ENCODE measurements around the gene DNAAF5.

DNA sequence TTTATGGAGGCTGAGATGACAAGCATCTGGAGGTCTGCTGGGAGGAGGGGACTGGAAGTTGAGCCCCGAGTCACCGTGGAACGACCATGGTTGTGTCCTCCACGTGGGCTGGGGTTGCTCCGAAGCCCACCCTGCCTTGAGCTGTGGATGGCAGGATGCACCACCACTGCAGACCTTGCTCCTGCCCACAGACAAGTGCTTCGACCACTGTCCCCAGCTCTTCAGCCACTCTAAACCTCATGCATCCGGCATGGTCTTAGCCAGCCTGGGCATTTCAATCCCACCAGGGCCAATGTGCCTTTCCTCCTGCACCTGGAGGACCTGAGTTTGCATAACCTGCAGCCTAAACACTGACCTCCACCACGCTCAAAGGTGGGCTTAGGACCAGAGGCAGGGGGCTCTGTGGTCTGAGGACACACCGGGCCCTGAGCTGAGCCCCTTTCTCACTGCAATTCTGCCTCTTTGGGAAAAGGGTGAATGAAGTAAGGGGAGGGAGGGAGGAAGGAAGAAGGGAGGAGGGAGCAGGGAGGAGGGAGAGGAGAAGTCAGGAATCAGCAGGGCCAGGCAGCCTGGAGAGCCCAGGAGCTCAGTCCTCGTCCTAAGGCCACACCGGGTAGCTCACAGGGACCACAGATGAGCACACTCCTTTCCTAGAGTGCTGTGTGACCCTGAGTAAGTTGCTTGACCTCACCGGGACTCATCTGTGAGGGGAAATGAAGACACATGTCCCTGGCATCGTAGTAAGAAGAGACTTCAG lies 44.8 kb upstream of the DNAAF5 start:
- no peak for TF ChIP-seq POLR2A (IDR thresholded peaks at IDR 0.05; ENCODE audit: low read length)
- TF ChIP-seq GATA1 (IDR thresholded peaks at IDR 0.05; ENCODE audit: low read depth, low read length) = no peak
